Panc1 (cell line): ENCODE data around the gene LAMC2. TPM values are rescaled to one million over a fixed set of nuclear protein-coding genes. Genes with fewer than 3 reads are reported as not detected.
"Not testable (repeated sequence)": the region's sequence is repeated elsewhere in the genome, so short reads cannot be mapped to it uniquely, and the experiment has no call there.

Source experiments
- ATAC-seq: fragments of 200-7000 bp; cut with Tn5 transposase; 2 replicates; pipeline ENCODE4 v1.9.1; 2020; ENCODE audit warnings: mild to moderate bottlenecking, moderate library complexity
- BruUV-seq: library from RNA; stranded (reverse); fragments of 400-500 nt; replicated peaks from 2 replicates; lab custom pipeline; 2021; lab: Mats Ljungman, UMichigan
- CTCF ChIA-PET: fragments of 300-600 bp; sonication (Branson Sonifier 250); formaldehyde crosslinking; loops from one replicate; lab custom pipeline; 2022; ENCODE audit warnings: antibody characterized with exemption; lab: Charles Lee
- POLR2A ChIA-PET: fragments of 300-600 bp; sonication (Branson Sonifier 250); formaldehyde crosslinking; loops from one replicate; lab custom pipeline; 2022; ENCODE audit warnings: antibody characterized with exemption; lab: Charles Lee
- DNase-seq: peaks from one replicate; pipeline ENCODE4 v3.0.0-alpha.2; 2010; ENCODE audit warnings: low read depth, low spot score
- H3K27ac ChIP-seq: 2 replicates; pipeline ENCODE4 v1.5.1; 2011; ENCODE audit warnings: mild to moderate bottlenecking, low read length, inconsistent platforms
- H3K27me3 ChIP-seq: fragments of 200-500 bp; sonication (Bioruptor generic); 2 replicates; pipeline ENCODE4 v1.6.0; 2014; ENCODE audit warnings: low read length, inconsistent platforms; ENCODE audit not compliant: control insufficient read depth, insufficient read depth
- H3K36me3 ChIP-seq: fragments of 200-500 bp; sonication (Bioruptor generic); 2 replicates; pipeline ENCODE4 v1.5.1; 2014; ENCODE audit warnings: inconsistent platforms, mild to moderate bottlenecking, low read length, moderate library complexity; ENCODE audit not compliant: control insufficient read depth, insufficient read depth
- H3K4me1 ChIP-seq: 2 replicates; pipeline ENCODE4 v1.5.1; 2011; ENCODE audit warnings: inconsistent platforms, mild to moderate bottlenecking, low read length, moderate library complexity; ENCODE audit not compliant: control insufficient read depth, insufficient read depth
- H3K4me3 ChIP-seq, 2 experiments: 2 replicates each; pipeline ENCODE4 v1.5.1; 2011 to 2012; ENCODE audit warnings: low read depth in 2 of 2, low read length in 2 of 2, mild to moderate bottlenecking in 2 of 2, inconsistent platforms in 1 of 2, moderate library complexity in 1 of 2
- H3K9me3 ChIP-seq: fragments of 200-500 bp; sonication (Bioruptor generic); 2 replicates; pipeline ENCODE4 v1.5.1; 2014; ENCODE audit warnings: low read depth, mild to moderate bottlenecking, inconsistent platforms, low read length, moderate library complexity; ENCODE audit not compliant: control insufficient read depth, insufficient read depth
- POLR2AphosphoS5 ChIP-seq: IDR thresholded peaks from 2 replicates; pipeline ENCODE4 v1.6.1; 2012; ENCODE audit warnings: mild to moderate bottlenecking, low read depth, low read length, moderate library complexity
- REST ChIP-seq, 2 experiments: IDR thresholded peaks; 2 replicates each; pipeline ENCODE4 v1.6.1; 2011 to 2012; ENCODE audit warnings: low read depth in 2 of 2, control low read depth in 1 of 2, low read length in 1 of 2, mild to moderate bottlenecking in 1 of 2, moderate library complexity in 1 of 2; ENCODE audit not compliant: insufficient read depth in 1 of 2
- SIN3A ChIP-seq: IDR thresholded peaks from 2 replicates; pipeline ENCODE4 v1.6.1; 2012; ENCODE audit warnings: low read depth, mild to moderate bottlenecking, low read length, moderate library complexity, borderline replicate concordance; ENCODE audit not compliant: insufficient read depth
- TCF7L2 ChIP-seq: IDR thresholded peaks from 2 replicates; pipeline ENCODE4 v1.6.1; 2011; ENCODE audit warnings: mild to moderate bottlenecking, low read depth, low read length, inconsistent platforms
- in situ Hi-C: cut with HindIII; loops from 2 replicates; pipeline ENCODE4 v1.10.0; 2016; ENCODE audit warnings: low sequenced_read_pairs, low pct_unique_long_range_greater_than_20kb
- intact Hi-C: fragments of 100-400 bp; cut with micrococcal nuclease; formaldehyde crosslinking; loops from one replicate; pipeline ENCODE4 v1.10.0; 2022; ENCODE audit not compliant: unreplicated experiment
- total RNA-seq: library from RNA; stranded (reverse); gene quantifications from one replicate; pipeline ENCODE4 v1.2.1, GENCODE V29; 2021; ENCODE audit not compliant: unreplicated experiment
- TF ChIP-seq, protein P1 (sequence below): fragments of 450-650 bp; IDR thresholded peaks from 2 replicates; pipeline ENCODE4 v1.5.1; 2017; ENCODE audit warnings: mild to moderate bottlenecking

Gene LAMC2
- total RNA-seq, 1 experiment from 2014 or later, result 8.3 TPM

DNA sequence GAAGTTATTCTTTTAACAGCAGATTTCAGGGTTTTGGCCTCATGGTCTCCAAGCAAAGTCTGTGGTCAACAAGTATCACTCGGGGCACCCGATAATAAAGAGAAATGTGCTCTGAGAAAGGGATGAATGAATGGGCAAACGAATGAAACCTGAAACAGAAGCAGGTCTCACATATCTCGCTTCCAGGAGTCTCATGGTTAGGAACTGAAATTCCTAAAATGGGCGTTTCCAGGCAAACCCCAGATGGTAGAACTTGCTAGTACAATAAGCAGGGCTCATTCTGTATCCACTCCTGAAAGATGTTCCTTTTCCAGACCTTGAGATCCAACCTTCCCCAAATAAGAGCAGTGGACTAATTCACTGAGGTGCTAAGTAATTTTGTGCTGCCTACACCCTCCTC is 87.2 kb downstream of the LAMC2 start:
- no peaks in the 10 kb centered on the region for H3K9me3 ChIP-seq
- CTCF ChIA-PET, result interaction anchor here (0.6 kb wide), 1 partner anchor 33 kb away, joined by 18 read pairs; no protein-coding TSS in a partner anchor
- in situ Hi-C loops (no loop called here), intact Hi-C loops (no loop called here)
- DNase-seq (no peak), ATAC-seq (no peak)
- TF ChIP-seq TCF7L2, result no peak
- no peak for TF ChIP-seq REST (IDR thresholded peaks at IDR 0.05; ENCODE audit: insufficient read depth in 1 of 2, low read depth in 2 of 2, low read length in 1 of 2)
- TF ChIP-seq, protein P1, sequence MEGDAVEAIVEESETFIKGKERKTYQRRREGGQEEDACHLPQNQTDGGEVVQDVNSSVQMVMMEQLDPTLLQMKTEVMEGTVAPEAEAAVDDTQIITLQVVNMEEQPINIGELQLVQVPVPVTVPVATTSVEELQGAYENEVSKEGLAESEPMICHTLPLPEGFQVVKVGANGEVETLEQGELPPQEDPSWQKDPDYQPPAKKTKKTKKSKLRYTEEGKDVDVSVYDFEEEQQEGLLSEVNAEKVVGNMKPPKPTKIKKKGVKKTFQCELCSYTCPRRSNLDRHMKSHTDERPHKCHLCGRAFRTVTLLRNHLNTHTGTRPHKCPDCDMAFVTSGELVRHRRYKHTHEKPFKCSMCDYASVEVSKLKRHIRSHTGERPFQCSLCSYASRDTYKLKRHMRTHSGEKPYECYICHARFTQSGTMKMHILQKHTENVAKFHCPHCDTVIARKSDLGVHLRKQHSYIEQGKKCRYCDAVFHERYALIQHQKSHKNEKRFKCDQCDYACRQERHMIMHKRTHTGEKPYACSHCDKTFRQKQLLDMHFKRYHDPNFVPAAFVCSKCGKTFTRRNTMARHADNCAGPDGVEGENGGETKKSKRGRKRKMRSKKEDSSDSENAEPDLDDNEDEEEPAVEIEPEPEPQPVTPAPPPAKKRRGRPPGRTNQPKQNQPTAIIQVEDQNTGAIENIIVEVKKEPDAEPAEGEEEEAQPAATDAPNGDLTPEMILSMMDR, result no peak
- TF ChIP-seq SIN3A, result no peak
- TF ChIP-seq POLR2AphosphoS5, result no peak
- no TSS peak for BruUV-seq
- H3K4me3 ChIP-seq, result no peak overlapping the region
- H3K27me3 ChIP-seq, result no peaks in the 10 kb centered on the region
- no peak overlapping the region for H3K27ac ChIP-seq
- POLR2A ChIA-PET, result no interaction called here
- no peaks in the 10 kb centered on the region for H3K36me3 ChIP-seq
- peaks cover 11% of the 10 kb centered on the region for H3K4me1 ChIP-seq

- in situ Hi-C loops, DNase-seq, BruUV-seq, ATAC-seq, H3K27me3 ChIP-seq, H3K4me3 ChIP-seq, intact Hi-C loops, H3K36me3 ChIP-seq, H3K27ac ChIP-seq, H3K9me3 ChIP-seq: not testable (repeated sequence)
- POLR2A ChIA-PET, result interaction anchor here (0.6 kb wide), 1 partner anchor 220 kb away, joined by 3 read pairs; no protein-coding TSS in a partner anchor
- H3K4me1 ChIP-seq, result peaks cover 11% of the 10 kb centered on the region
- CTCF ChIA-PET, result interaction anchor here (0.6 kb wide), 1 partner anchor 33 kb away, joined by 18 read pairs; no protein-coding TSS in a partner anchor
These were observed 87.9 kb downstream of the LAMC2 start for GRCh38 chr1:183273984-183274383.

- Histone ChIP-seq H3K36me3 (no peaks in the 10 kb centered on the region), H3K4me1 (peaks cover 11% of the 10 kb centered on the region), H3K27ac (no peak overlapping the region), H3K4me3 (no peak overlapping the region), H3K27me3 (no peaks in the 10 kb centered on the region), H3K9me3 (no peaks in the 10 kb centered on the region)
- in situ Hi-C loops, result no loop called here
- intact Hi-C loops, result no loop called here
- ChIA-PET POLR2A (no interaction called here), CTCF (interaction anchor here (0.6 kb wide), 1 partner anchor 139 kb away, joined by 3 read pairs; no protein-coding TSS in a partner anchor)
- BruUV-seq, result no TSS peak
- TF ChIP-seq SIN3A, result no peak
- TF ChIP-seq TCF7L2, result no peak
- TF ChIP-seq REST (IDR thresholded peaks at IDR 0.05; ENCODE audit: insufficient read depth in 1 of 2, low read depth in 2 of 2, low read length in 1 of 2), result no peak
- no peak for TF ChIP-seq POLR2AphosphoS5
- no peak for DNase-seq
- ATAC-seq, result no peak
These were observed 88.8 kb downstream of the LAMC2 start for GRCh38 chr1:183274836-183275235.
